ENCODE results near the gene ITSN1.
A peak's percentile ranks its signal among the peaks of the same experiment; 100 is the strongest.

The ITSN1 gene

DNA sequence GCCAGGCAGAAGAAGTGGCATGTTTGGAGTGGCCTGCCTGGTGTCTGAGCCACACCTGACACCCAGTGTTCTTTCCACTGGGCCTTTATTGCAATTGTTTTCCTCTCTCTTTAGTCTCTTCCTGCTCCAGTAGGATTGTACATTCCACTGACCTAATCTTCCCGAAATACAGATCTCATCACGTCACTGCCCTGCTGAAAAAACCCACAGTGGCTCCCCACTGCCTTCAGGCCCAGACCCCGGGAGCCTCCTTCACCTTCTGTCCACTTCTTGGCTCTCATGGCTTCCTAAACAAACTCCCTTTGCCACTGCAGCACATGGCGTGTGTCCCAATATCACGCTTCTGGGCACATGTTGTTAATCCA lies 298.6 kb downstream of the ITSN1 start:
- no peak for DNase-seq

DNA sequence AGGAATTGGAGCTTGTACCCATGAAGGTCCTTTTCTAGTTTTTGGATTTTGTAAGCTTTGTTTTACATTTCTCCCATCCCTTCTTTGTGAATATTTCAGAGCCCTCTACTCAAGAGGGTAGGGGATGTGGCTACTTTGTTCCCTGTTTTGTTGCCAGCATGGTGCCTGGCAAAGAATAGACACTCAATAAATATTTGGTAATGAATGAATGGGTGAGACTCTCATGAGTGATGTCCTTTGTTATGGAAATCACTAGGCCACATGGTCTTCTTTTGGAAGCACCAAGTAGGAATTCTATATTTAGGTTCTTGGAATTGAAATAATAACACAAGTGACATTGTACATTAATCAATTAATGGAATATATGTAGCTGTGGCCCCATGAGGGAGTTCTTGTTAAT lies 300.1 kb downstream of the ITSN1 start:
- no peak for DNase-seq

DNA sequence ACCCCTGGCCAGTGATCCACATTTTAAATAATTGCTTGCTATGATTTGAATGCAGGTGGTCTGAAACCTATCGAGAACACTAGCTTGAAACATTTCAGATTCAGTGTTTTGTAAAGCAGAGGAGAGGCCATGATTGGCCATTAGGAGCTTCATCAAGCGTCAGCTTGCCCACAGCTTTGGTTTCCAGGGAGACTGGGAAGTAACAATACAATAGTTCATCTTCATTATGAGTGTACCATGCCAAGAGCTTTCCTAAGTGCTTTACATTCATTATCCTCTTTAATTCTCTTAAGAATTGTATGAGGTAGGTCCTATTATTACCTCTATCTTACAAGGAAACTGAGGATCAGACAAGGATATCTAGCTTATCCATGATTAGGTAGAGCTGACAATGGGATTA lies 301.0 kb downstream of the ITSN1 start:
- DNase-seq = no peak

DNA sequence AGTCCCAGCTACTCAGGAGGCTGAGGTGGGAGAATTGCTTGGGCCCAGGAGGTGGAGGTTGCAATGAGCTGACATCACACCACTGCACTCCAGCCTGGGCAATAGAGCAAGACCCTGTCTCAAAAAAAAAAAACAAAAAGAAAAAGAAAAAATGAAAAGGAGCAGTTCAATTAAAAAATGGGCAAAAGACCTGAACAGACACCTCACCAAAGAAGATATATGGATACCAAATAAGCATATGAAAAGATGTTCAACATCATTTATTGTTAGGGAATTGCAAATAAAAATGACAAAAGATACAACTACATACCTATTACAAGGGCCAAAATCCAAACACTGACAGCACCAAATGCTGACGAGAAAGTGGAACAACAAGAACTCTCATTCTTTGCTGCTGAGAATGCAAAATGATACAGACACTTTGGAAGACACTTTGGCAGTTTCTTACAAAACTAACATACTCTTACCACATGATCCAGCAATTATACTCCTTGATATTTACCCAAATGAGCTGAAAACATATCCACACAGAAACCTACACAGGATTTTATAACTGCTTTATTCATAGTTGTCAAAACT lies 302.0 kb downstream of the ITSN1 start:
- no peak for DNase-seq

DNA sequence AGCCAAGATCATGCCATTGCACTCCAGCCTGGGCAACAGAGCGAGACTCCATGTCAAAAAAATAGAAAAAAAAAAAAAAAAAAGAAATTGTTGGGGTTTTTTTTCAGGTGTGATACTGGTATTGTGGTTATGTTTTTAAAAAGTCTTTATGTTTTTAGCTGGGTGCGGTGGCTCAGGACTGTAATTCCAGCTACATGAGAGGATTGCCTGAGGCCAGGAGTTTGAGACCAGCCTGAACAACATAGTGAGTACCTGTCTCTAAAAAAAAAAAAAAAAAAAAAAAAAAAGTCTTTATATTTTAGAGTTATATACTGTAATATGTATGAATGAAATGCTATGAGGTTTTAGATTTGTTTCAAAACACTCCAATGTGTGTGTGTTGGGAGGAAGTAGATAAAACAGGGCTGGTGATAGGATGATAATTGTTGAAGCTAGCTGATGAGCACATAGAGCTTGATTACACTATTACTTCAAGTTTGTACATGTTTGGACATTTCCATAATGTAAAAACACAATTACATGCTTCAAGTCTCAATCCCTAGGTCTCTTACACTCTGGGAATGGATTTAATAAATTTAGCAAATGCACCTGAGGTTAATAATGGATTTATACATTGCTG lies 303.5 kb downstream of the ITSN1 start:
- no peak for DNase-seq

DNA sequence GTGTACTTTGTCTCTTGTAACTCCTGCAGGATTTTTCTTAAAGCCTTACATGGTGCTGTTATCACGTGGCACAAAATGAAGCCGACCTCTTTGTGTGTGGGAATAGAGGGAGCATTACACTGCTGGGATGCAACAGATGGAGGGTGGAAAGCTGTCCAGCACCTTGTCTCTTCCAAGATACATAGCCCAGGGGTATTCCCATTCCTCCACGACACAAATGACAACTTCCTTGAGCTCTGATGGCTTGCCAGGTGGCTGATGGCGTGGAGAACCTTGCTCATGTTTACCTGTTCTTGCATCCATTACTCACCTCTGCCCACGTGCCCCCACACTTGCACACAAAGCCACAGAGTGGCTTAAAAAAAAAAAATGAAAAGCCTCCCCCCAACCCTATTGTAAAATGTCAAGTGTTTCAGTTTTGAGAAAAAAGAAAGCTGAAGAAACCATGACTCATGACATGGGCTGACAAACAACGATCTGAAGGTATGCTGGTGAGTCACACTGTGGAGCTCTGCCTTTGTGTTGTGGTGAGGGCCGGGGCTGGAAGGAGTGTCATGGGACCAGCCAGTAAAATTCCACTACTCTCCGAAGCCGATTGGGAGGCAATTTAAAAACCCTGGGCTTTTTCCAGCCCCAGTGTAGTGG lies 305.3 kb downstream of the ITSN1 start:
- peak; percentile 71 for DNase-seq

DNA sequence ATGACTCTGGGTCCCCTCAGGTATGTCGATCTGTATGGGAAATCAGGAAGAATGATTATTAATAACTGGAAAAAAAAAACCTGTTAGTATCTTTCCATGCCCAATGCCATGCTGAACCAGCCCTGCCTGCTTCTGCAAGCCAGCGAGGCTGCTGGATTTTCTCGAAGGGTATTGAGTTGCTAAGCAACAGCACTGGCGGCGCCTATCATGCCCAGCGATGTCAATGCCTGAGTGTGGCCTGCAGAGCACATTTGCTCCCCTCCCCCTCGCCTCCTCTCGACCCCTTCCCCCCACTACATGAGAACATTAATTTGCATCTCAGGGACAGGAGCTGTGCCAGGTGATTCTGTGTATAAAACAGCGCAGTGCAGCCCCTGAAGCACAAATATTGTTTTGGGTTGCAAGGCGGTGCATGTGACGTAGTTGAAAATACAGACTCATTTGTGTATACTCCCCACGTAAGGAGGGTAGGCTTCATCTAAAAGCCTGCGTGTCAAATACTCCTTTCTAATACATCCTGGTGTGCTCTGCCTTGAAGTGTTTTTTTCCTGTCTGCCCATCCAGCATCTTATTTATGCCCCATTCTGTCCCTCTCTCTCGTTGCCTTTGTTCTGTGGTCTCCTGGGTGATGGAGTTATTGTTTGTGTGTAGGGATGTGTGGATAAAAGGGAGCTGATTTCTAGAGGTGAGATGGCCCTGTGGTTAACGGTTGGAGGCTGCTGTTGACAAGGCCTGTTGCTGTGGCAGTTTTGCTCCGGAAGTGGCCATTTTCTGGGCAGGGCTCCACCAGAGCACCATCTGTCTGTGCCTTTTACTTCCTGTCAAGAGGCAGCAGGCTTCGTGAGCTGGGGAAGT lies 306.0 kb downstream of the ITSN1 start:
- DNase-seq = peak; percentile 80

DNA sequence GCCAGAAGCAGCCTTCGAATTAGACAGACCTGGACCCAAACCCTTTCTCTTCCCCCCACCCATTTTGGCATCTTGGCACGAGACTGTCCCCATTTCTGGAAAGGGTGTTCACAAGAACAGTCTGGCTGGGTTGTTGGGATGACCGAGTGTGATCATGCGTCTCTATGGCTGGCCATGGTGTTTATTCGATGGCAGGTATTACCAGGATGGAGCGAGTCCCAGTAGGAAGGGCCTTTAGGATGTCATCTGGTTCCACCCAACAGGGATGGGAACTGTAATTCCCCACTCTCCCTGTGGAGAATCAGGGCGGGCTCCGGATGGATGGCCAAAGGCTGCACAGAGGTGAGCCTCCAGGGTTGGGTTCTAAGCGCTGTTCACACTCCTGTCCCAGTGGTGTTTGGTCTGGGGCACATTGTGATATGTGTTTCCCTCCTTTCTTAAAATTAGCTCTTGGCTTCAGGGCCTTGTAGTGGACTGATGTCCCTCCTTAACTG lies 306.7 kb downstream of the ITSN1 start:
- no peak for DNase-seq

All from NCI-H446 treated with DMSO at 0.1 percent for 48 hours (cell line).